HCT116 (cell line): Measurements from ENCODE around the gene C10orf143. TPM values are rescaled to one million over a fixed set of nuclear protein-coding genes. Genes with fewer than 3 reads are reported as not detected.

Experiments
- ATAC-seq: fragments of 200-7000 bp; cut with Tn5 transposase; 2 replicates; pipeline ENCODE4 v1.9.1; 2020; ENCODE audit warnings: mild to moderate bottlenecking, moderate library complexity
- BruUV-seq: library from RNA; stranded (reverse); fragments of 400-500 nt; replicated peaks from 2 replicates; lab custom pipeline; 2021; lab: Mats Ljungman, UMichigan
- CTCF ChIA-PET: fragments of 300-600 bp; sonication (Branson Sonifier 250); formaldehyde crosslinking; loops from one replicate; lab custom pipeline; 2021; ENCODE audit warnings: antibody characterized with exemption; lab: Charles Lee
- POLR2A ChIA-PET: fragments of 300-600, 350-600 bp; sonication (Branson Sonifier 250); formaldehyde crosslinking; loops from one replicate; lab custom pipeline; 2021; ENCODE audit warnings: antibody characterized with exemption; lab: Charles Lee
- RAD21 ChIA-PET, 2 experiments: fragments of 300-600 bp; sonication (Branson Sonifier 250); formaldehyde crosslinking; loops; one replicate each; lab custom pipeline; 2023; ENCODE audit warnings: low total read pairs in 2 of 2; ENCODE audit not compliant: uncharacterized antibody in 2 of 2, unreplicated experiment in 2 of 2, low non-redundant PET in 1 of 2; lab: Charles Lee
- DNase-seq: peaks from one replicate; pipeline ENCODE4 v3.0.0-alpha.2; 2010; ENCODE audit warnings: low read depth, low spot score
- H2AFZ ChIP-seq: fragments of 200-600 bp; shearing (Covaris generic), sonication (generic); 2 replicates; pipeline ENCODE4 v1.6.1; 2017; ENCODE audit warnings: low read depth, mixed run types, mixed read lengths, antibody characterized with exemption, low read length; ENCODE audit not compliant: poor library complexity, severe bottlenecking
- H3K27ac ChIP-seq: 2 replicates; pipeline ENCODE4 v1.5.1; 2012; ENCODE audit warnings: low read depth, low read length
- H3K27me3 ChIP-seq: fragments of 200-600 bp; sonication (generic); 2 replicates; pipeline ENCODE4 v1.6.1; 2016; ENCODE audit warnings: mixed run types, low read length, mixed read lengths; ENCODE audit not compliant: insufficient read depth
- H3K36me3 ChIP-seq, 2 experiments: fragments of 200-500 bp in 1 of 2; fragments of 200-600 bp in 1 of 2; sonication (Bioruptor generic) in 1 of 2; sonication (generic) in 1 of 2; 2 replicates each; pipeline versions ENCODE4 v1.5.1 to v1.6.1; 2014 to 2016; ENCODE audit warnings: low read length in 2 of 2, inconsistent platforms in 1 of 2, mixed read lengths in 1 of 2, mixed run types in 1 of 2; ENCODE audit not compliant: insufficient read depth in 2 of 2, control insufficient read depth in 1 of 2
- H3K4me1 ChIP-seq, 2 experiments: fragments of 200-600 bp in 1 of 2; sonication (generic) in 1 of 2; 2 replicates each; pipeline versions ENCODE4 v1.5.1 to v1.6.1; 2012 to 2017; ENCODE audit warnings: low read length in 2 of 2, inconsistent platforms in 1 of 2, mild to moderate bottlenecking in 1 of 2, mixed read lengths in 1 of 2, mixed run types in 1 of 2, moderate library complexity in 1 of 2; ENCODE audit not compliant: insufficient read depth in 2 of 2, control insufficient read depth in 1 of 2
- H3K4me2 ChIP-seq: fragments of 200-600 bp; sonication (generic); 2 replicates; pipeline ENCODE4 v1.6.1; 2017; ENCODE audit warnings: mixed run types, low read length, mixed read lengths
- H3K4me3 ChIP-seq, 2 experiments: fragments of 200-600 bp in 1 of 2; sonication (generic) in 1 of 2; replicated peaks in 1 of 2; 2 replicates each; pipeline ENCODE4 v1.5.1; 2011 to 2016; ENCODE audit warnings: low read length in 2 of 2, control low read depth in 1 of 2, low read depth in 1 of 2, mild to moderate bottlenecking in 1 of 2, mixed read lengths in 1 of 2, mixed run types in 1 of 2
- H3K79me2 ChIP-seq: fragments of 200-600 bp; sonication (generic); 2 replicates; pipeline ENCODE4 v1.6.1; 2017; ENCODE audit warnings: mild to moderate bottlenecking, mixed run types, low read length, moderate library complexity, mixed read lengths; ENCODE audit not compliant: insufficient read depth
- H3K9ac ChIP-seq: fragments of 200-600 bp; sonication (generic); 2 replicates; pipeline ENCODE4 v1.6.1; 2016; ENCODE audit warnings: low read length, mixed read lengths
- H3K9me2 ChIP-seq: fragments of 200-600 bp; sonication (generic), shearing (Covaris generic); 2 replicates; pipeline ENCODE4 v1.6.1; 2017; ENCODE audit warnings: mixed run types, mild to moderate bottlenecking, moderate library complexity; ENCODE audit not compliant: insufficient read depth
- H3K9me3 ChIP-seq, 2 experiments: fragments of 200-500 bp in 1 of 2; fragments of 200-600 bp in 1 of 2; sonication (Bioruptor generic) in 1 of 2; sonication (generic) in 1 of 2; 2 replicates each; pipeline ENCODE4 v1.6.1; 2014 to 2017; ENCODE audit warnings: low read length in 2 of 2, mixed read lengths in 2 of 2, inconsistent platforms in 1 of 2, low read depth in 1 of 2, mild to moderate bottlenecking in 1 of 2, mixed run types in 1 of 2, moderate library complexity in 1 of 2; ENCODE audit not compliant: control insufficient read depth in 1 of 2, insufficient read depth in 1 of 2
- H4K20me1 ChIP-seq: fragments of 200-600 bp; sonication (generic), shearing (Covaris generic); 2 replicates; pipeline ENCODE4 v1.6.1; 2017; ENCODE audit warnings: mixed run types, mild to moderate bottlenecking, moderate library complexity; ENCODE audit not compliant: insufficient read depth
- EGR1 ChIP-seq: IDR thresholded peaks from 2 replicates; pipeline ENCODE4 v1.6.1; 2012; ENCODE audit warnings: low read depth
- EZH2phosphoT487 ChIP-seq: fragments of 200-600 bp; IDR thresholded peaks from 2 replicates; pipeline ENCODE4 v1.6.1; 2018; ENCODE audit warnings: antibody characterized with exemption, borderline replicate concordance
- POLR2AphosphoS5 ChIP-seq: IDR thresholded peaks from 2 replicates; pipeline ENCODE4 v1.6.1; 2011; ENCODE audit warnings: mild to moderate bottlenecking, low read depth, low read length, moderate library complexity
- RAD21 ChIP-seq: IDR thresholded peaks from 2 replicates; pipeline ENCODE4 v1.6.1; 2012; ENCODE audit warnings: low read depth, mild to moderate bottlenecking
- SIN3A ChIP-seq: IDR thresholded peaks from 2 replicates; pipeline ENCODE4 v1.6.1; 2012; ENCODE audit warnings: low read depth
- TCF7L2 ChIP-seq: IDR thresholded peaks from 2 replicates; pipeline ENCODE4 v1.7.0; 2011; ENCODE audit warnings: borderline replicate concordance, inconsistent platforms; ENCODE audit not compliant: insufficient read depth, insufficient read length; ENCODE audit errors: extremely low read depth
- ZFX ChIP-seq: fragments of 450-650 bp; IDR thresholded peaks from 2 replicates; pipeline ENCODE4 v1.6.1; 2017
- ZNF274 ChIP-seq: fragments of 200-500 bp; sonication (Bioruptor generic); IDR thresholded peaks from 2 replicates; pipeline ENCODE4 v1.6.1; 2014; ENCODE audit warnings: mild to moderate bottlenecking, low read depth, low read length, inconsistent platforms
- intact Hi-C: fragments of 100-400 bp; cut with micrococcal nuclease; formaldehyde crosslinking; loops from 2 replicates; pipeline ENCODE4 v1.10.0; 2022
- total RNA-seq: library from RNA; stranded (reverse); gene quantifications from one replicate; pipeline ENCODE4 v1.2.1, GENCODE V29; 2021; ENCODE audit not compliant: unreplicated experiment

The C10orf143 gene
- total RNA-seq, 1 experiment from 2014 or later = 0.66 TPM

- ATAC-seq = no peak
- no peak overlapping the region for H3K27ac ChIP-seq
- ChIA-PET CTCF (no interaction called here), POLR2A (no interaction called here), RAD21 (no interaction called here)
- H3K79me2 ChIP-seq = no peaks in the 10 kb centered on the region
- H4K20me1 ChIP-seq = no peaks in the 10 kb centered on the region
- no peak for DNase-seq
- H3K36me3 ChIP-seq = no peaks in the 10 kb centered on the region
- H3K4me3 ChIP-seq = no peak overlapping the region
- H3K9me2 ChIP-seq = no peaks in the 10 kb centered on the region
- H3K9me3 ChIP-seq = no peaks in the 10 kb centered on the region
- no peaks in the 10 kb centered on the region for H3K27me3 ChIP-seq
- intact Hi-C loops = no loop called here
- H3K4me1 ChIP-seq = no peaks in the 10 kb centered on the region
- no peak for TF ChIP-seq ZNF274
- no peak for TF ChIP-seq SIN3A
- H2AFZ ChIP-seq = no peak overlapping the region
- no peak overlapping the region for H3K4me2 ChIP-seq
- BruUV-seq = no TSS peak
- no peak overlapping the region for H3K9ac ChIP-seq
These were observed 88.5 kb downstream of the C10orf143 start for GRCh38 chr10:130022086-130022485.

GRCh38 chr10:130021383-130021950 is 89.2 kb downstream of the C10orf143 start:
- intact Hi-C loops = no loop called here
- ChIA-PET CTCF (no interaction called here), RAD21 (no interaction called here), POLR2A (no interaction called here)
- ATAC-seq = no peak
- H3K79me2 ChIP-seq = no peaks in the 10 kb centered on the region
- H3K4me1 ChIP-seq = no peaks in the 10 kb centered on the region
- no peak for TF ChIP-seq EZH2phosphoT487
- no peak for TF ChIP-seq POLR2AphosphoS5
- TF ChIP-seq RAD21 = no peak
- no peak for TF ChIP-seq EGR1
- no peak for TF ChIP-seq TCF7L2
- TF ChIP-seq ZFX = no peak
- no peak for TF ChIP-seq SIN3A
- H4K20me1 ChIP-seq = no peaks in the 10 kb centered on the region
- H3K9me2 ChIP-seq = no peaks in the 10 kb centered on the region
- no peaks in the 10 kb centered on the region for H3K27me3 ChIP-seq
- no peak overlapping the region for H3K4me3 ChIP-seq
- no peak overlapping the region for H3K9ac ChIP-seq
- H2AFZ ChIP-seq = no peak overlapping the region
- no peak for DNase-seq
- H3K36me3 ChIP-seq = no peaks in the 10 kb centered on the region
- no peaks in the 10 kb centered on the region for H3K9me3 ChIP-seq
- H3K4me2 ChIP-seq = no peak overlapping the region
- no peak overlapping the region for H3K27ac ChIP-seq
- BruUV-seq = no TSS peak
